Kidney (tissue), 14 donors: ENCODE data around the gene ADAM17. TPM values are rescaled to one million over a fixed set of nuclear protein-coding genes. Genes with fewer than 3 reads are reported as not detected.

Source experiments
- DNase-seq, 5 donors: peaks; one replicate each; pipeline ENCODE4 v3.0.0-alpha.2; 2013 to 2020
- FAIRE-seq: peaks from 2 replicates; lab custom pipeline; 2012; peaks lifted over from hg19 to GRCh38; lab: Jason Lieb, UNC
- H3K27ac ChIP-seq, 2 donors: one replicate each; pipeline ENCODE4 v1.7.0; 2013; ENCODE audit warnings: low read depth in 2 of 2, low read length in 2 of 2, inconsistent platforms in 1 of 2
- H3K27me3 ChIP-seq: one replicate; pipeline ENCODE4 v1.7.1; 2013; ENCODE audit warnings: low read length, inconsistent platforms; ENCODE audit not compliant: control insufficient read depth, insufficient read depth
- H3K36me3 ChIP-seq, 3 donors: one replicate each; pipeline versions ENCODE4 v1.7.0 to v1.7.1; 2013; ENCODE audit warnings: low read length in 3 of 3, control low read depth in 1 of 3, inconsistent platforms in 1 of 3; ENCODE audit not compliant: insufficient read depth in 3 of 3, control insufficient read depth in 2 of 3
- H3K4me1 ChIP-seq, 3 donors: one replicate each; pipeline versions ENCODE4 v1.7.0 to v1.7.1; 2013; ENCODE audit warnings: low read length in 3 of 3, inconsistent platforms in 1 of 3, low read depth in 1 of 3; ENCODE audit not compliant: control insufficient read depth in 2 of 3, insufficient read depth in 2 of 3
- H3K4me3 ChIP-seq, 3 donors: one replicate each; pipeline versions ENCODE4 v1.7.0 to v1.8.1; 2013; ENCODE audit warnings: low read length in 3 of 3, control low read depth in 1 of 3, inconsistent platforms in 1 of 3
- H3K9ac ChIP-seq, 3 donors: one replicate each; pipeline versions ENCODE4 v1.7.0 to v1.7.1; 2013; ENCODE audit warnings: low read length in 3 of 3, control low read depth in 1 of 3, inconsistent platforms in 1 of 3
- H3K9me3 ChIP-seq, 3 donors: one replicate each; pipeline versions ENCODE4 v1.7.0 to v1.7.1; 2013; ENCODE audit warnings: low read length in 3 of 3, control low read depth in 1 of 3, inconsistent platforms in 1 of 3; ENCODE audit not compliant: control insufficient read depth in 2 of 3, insufficient read depth in 1 of 3
- CTCF ChIP-seq: IDR thresholded peaks from 3 replicates; pipeline ENCODE4 v1.5.1; 2012; ENCODE audit warnings: mild to moderate bottlenecking, moderate library complexity, borderline replicate concordance; ENCODE audit not compliant: insufficient read depth; ENCODE audit errors: extremely low read depth
- intact Hi-C: fragments of 100-400 bp; cut with DNase I; formaldehyde crosslinking; loops from one replicate; pipeline ENCODE4 v1.11.1; 2022
- polyA plus RNA-seq: library from polyadenylated mRNA; stranded (reverse); fragments of 350-450 nt; fragmentation: Illumina TruSeq; extraction: RNeasy Lipid Tissue Mini Kit (QIAGEN cat#74804); gene quantifications from one replicate; pipeline ENCODE4 v1.2.3, GENCODE V29; 2014; ENCODE audit warnings: low read depth, low replicate concordance; ENCODE audit not compliant: insufficient read depth
- total RNA-seq: library from RNA; stranded (reverse); fragmentation: NEBNext Ultra II Directional; extraction: Animal tissue kit (Norgen Biotek cat#: 25700); gene quantifications from one replicate; pipeline ENCODE4 v1.2.1, GENCODE V29; 2021
- donor health status: control.
- donor health status: control.
- donor health status: control.
- donor health status: control.
- donor health status: control.
- donor health status: DM: yes; HTN: yes; CAD: no.
- donor health status: Normal renal cell carcinoma (clear cell type).

Gene ADAM17
- total and polyA plus RNA-seq, 2 donors from 2014 or later, result 6.5 to 29.9 TPM

GRCh38 chr2:9498210-9498609, 57.4 kb downstream of the ADAM17 start:
- H3K9ac ChIP-seq, result no peak overlapping the region
- H3K27me3 ChIP-seq, result no peaks in the 10 kb centered on the region
- no peaks in the 10 kb centered on the region for H3K9me3 ChIP-seq
- intact Hi-C loops, result no loop called here
- no peaks in the 10 kb centered on the region for H3K4me1 ChIP-seq
- peaks cover 0 to 50% (median 29%) of the 10 kb centered on the region in 3 donors for H3K36me3 ChIP-seq
- no peak for TF ChIP-seq CTCF
- FAIRE-seq (no peak), DNase-seq (no peak)
- H3K27ac ChIP-seq, result no peak overlapping the region
- no peak overlapping the region for H3K4me3 ChIP-seq

GRCh38 chr2:9497017-9497416, 58.6 kb downstream of the ADAM17 start:
- H3K9ac ChIP-seq, result no peak overlapping the region
- intact Hi-C loops, result no loop called here
- H3K27me3 ChIP-seq, result no peaks in the 10 kb centered on the region
- H3K9me3 ChIP-seq, result no peaks in the 10 kb centered on the region
- FAIRE-seq (no peak), DNase-seq (no peak)
- H3K4me3 ChIP-seq, result no peak overlapping the region
- H3K27ac ChIP-seq, result no peak overlapping the region
- no peaks in the 10 kb centered on the region for H3K4me1 ChIP-seq
- peaks cover 2 to 58% (median 31%) of the 10 kb centered on the region in 3 donors for H3K36me3 ChIP-seq
- TF ChIP-seq CTCF, result no peak

GRCh38 chr2:9494081-9494480, 61.5 kb downstream of the ADAM17 start:
- H3K27me3 ChIP-seq, result no peaks in the 10 kb centered on the region
- H3K4me3 ChIP-seq, result no peak overlapping the region
- H3K4me1 ChIP-seq, result no peaks in the 10 kb centered on the region
- intact Hi-C loops, result no loop called here
- peaks cover 8 to 70% (median 48%) of the 10 kb centered on the region in 3 donors for H3K36me3 ChIP-seq
- FAIRE-seq (no peak), DNase-seq (no peak)
- H3K27ac ChIP-seq, result no peak overlapping the region
- H3K9me3 ChIP-seq, result no peaks in the 10 kb centered on the region
- no peak for TF ChIP-seq CTCF
- H3K9ac ChIP-seq, result no peak overlapping the region

GRCh38 chr2:9493478-9493877, 62.2 kb downstream of the ADAM17 start:
- FAIRE-seq, result no peak
- peaks cover 8 to 73% (median 48%) of the 10 kb centered on the region in 3 donors for H3K36me3 ChIP-seq
- H3K27ac ChIP-seq, result no peak overlapping the region
- intact Hi-C loops, result no loop called here
- TF ChIP-seq CTCF, result no peak
- no peaks in the 10 kb centered on the region for H3K4me1 ChIP-seq
- H3K27me3 ChIP-seq, result no peaks in the 10 kb centered on the region
- no peak overlapping the region for H3K9ac ChIP-seq
- H3K9me3 ChIP-seq, result no peaks in the 10 kb centered on the region
- no peak overlapping the region for H3K4me3 ChIP-seq
- no peak for DNase-seq
